ENCODE data around the gene P3H4. TPM values are rescaled to one million over a fixed set of nuclear protein-coding genes. Genes with fewer than 3 reads are reported as not detected.

Gene P3H4
- polyA plus RNA-seq, 1 donor (not counting 4 experiments of a cell fraction or from before 2014, with no cell fraction given) = 4.2 TPM

DNA sequence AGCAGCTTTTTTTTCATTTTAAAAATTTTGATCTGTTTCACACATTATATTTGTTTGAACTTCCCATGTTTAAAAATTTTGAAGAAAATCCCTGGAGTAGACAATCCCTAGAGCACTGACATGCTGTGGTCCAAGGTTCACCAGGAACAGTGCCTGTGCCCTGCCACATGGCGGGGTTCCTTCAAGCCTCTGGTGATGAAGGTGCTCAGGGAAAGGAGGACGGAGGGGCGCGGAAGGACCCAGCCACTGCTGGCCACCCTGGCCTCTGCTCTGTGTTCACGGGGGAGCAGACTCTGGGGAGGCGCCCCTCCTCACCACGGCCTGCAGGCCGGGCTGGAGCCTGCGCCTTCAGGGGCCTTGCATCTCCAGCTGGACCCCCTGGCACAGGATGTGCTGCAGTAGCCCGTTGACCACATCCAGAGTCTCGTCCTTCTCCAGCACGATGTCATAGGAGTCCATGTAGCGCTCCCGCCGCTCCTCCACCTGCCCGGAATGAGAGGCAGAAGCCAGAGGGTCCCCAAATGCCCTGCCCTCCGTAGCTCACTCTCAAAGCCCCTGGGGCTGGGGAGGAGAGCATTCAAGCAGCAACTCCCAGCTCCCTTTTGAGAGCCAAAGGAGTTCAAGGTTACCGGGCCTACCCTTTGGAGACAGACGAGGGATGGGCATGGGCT, 13.6 kb upstream of the P3H4 start:
- H3K79me2 ChIP-seq (ENCODE audit: control insufficient read depth, insufficient read depth, low read length) = no peaks in the 10 kb centered on the region
- no peak overlapping the region for H3K4me2 ChIP-seq (ENCODE audit: control insufficient read depth, extremely low read depth, insufficient read depth, low read depth, low read length)
- no peak overlapping the region for H3K4me3 ChIP-seq (ENCODE audit: control insufficient read depth in 2 of 3, extremely low read depth in 1 of 3, insufficient read depth in 2 of 3, low read depth in 1 of 3, low read length in 3 of 3)
- peaks cover 4 to 12% of the 10 kb centered on the region in 2 experiments for H3K36me3 ChIP-seq (ENCODE audit: control insufficient read depth in 2 of 2, extremely low read depth in 1 of 2, insufficient read depth in 2 of 2, low read length in 2 of 2)
- DNase-seq (ENCODE audit: low read depth, low spot score) = no peak
- H3K9me3 ChIP-seq (ENCODE audit: control insufficient read depth, low read depth, low read length) = no peaks in the 10 kb centered on the region
- no peak overlapping the region for H3K27ac ChIP-seq (ENCODE audit: control insufficient read depth, insufficient read depth, low read length)
- H4K20me1 ChIP-seq (ENCODE audit: control insufficient read depth, extremely low read depth, insufficient read depth, low read length) = no peaks in the 10 kb centered on the region
- peaks cover 2% of the 10 kb centered on the region for H3K9me1 ChIP-seq (ENCODE audit: control insufficient read depth, extremely low read depth, insufficient read depth, low read length)
- no peak for FAIRE-seq
- no peaks in the 10 kb centered on the region for H3K4me1 ChIP-seq (ENCODE audit: control insufficient read depth, extremely low read depth, insufficient read depth, low read length)
- no peak for TF ChIP-seq EZH2 (IDR thresholded peaks at IDR 0.05; ENCODE audit: low read length)
- TF ChIP-seq, protein P1, sequence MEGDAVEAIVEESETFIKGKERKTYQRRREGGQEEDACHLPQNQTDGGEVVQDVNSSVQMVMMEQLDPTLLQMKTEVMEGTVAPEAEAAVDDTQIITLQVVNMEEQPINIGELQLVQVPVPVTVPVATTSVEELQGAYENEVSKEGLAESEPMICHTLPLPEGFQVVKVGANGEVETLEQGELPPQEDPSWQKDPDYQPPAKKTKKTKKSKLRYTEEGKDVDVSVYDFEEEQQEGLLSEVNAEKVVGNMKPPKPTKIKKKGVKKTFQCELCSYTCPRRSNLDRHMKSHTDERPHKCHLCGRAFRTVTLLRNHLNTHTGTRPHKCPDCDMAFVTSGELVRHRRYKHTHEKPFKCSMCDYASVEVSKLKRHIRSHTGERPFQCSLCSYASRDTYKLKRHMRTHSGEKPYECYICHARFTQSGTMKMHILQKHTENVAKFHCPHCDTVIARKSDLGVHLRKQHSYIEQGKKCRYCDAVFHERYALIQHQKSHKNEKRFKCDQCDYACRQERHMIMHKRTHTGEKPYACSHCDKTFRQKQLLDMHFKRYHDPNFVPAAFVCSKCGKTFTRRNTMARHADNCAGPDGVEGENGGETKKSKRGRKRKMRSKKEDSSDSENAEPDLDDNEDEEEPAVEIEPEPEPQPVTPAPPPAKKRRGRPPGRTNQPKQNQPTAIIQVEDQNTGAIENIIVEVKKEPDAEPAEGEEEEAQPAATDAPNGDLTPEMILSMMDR (optimal IDR thresholded peaks at IDR 0.05 in 1 of 3, IDR thresholded peaks at IDR 0.05 in 1 of 3, conservative IDR thresholded peaks at IDR 0.05 in 1 of 3; ENCODE audit: extremely low read depth in 1 of 3, insufficient read depth in 2 of 3, low read length in 3 of 3) = no peak
- dilution Hi-C loops (cut with MboI; ENCODE audit: extremely low pct_ligation_motif_present, low sequenced_read_pairs) = no loop called here
- no peaks in the 10 kb centered on the region for H3K27me3 ChIP-seq (ENCODE audit: control insufficient read depth, extremely low read depth, insufficient read depth, low read length)
- no peak overlapping the region for H3K9ac ChIP-seq (ENCODE audit: control insufficient read depth, extremely low read depth, insufficient read depth, low read length)
- no peak overlapping the region for H2AFZ ChIP-seq (ENCODE audit: control insufficient read depth, low read length)

DNA sequence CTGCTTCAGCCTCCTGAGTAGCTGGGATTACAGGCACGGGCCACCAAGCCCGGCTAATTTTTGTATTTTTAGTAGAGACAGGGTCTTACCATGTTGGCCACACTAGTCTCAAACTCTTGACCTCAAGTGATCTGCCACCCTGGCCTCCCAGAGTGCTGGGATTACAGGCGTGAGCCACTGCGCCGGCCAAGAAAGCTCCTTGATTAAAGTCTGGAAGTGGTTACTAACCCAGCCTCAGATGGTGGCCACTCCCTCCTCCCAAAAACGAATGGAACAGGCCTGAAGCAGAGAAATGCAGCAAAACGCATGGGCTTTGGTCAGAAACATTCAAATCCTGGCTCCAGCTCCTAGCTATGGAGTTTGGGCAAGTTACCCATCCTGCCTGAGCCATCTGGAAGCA, 12.3 kb upstream of the P3H4 start:
- no peaks in the 10 kb centered on the region for H3K9me1 ChIP-seq (ENCODE audit: control insufficient read depth, extremely low read depth, insufficient read depth, low read length)
- H3K9ac ChIP-seq (ENCODE audit: control insufficient read depth, extremely low read depth, insufficient read depth, low read length) = no peak overlapping the region
- dilution Hi-C loops (cut with MboI; ENCODE audit: extremely low pct_ligation_motif_present, low sequenced_read_pairs) = no loop called here
- H3K79me2 ChIP-seq (ENCODE audit: control insufficient read depth, insufficient read depth, low read length) = no peaks in the 10 kb centered on the region
- FAIRE-seq (no peak), DNase-seq (ENCODE audit: low read depth, low spot score) (no peak)
- peaks cover 9% of the 10 kb centered on the region for H3K27me3 ChIP-seq (ENCODE audit: control insufficient read depth, extremely low read depth, insufficient read depth, low read length)
- H3K4me2 ChIP-seq (ENCODE audit: control insufficient read depth, extremely low read depth, insufficient read depth, low read depth, low read length) = no peak overlapping the region
- no peak overlapping the region for H3K27ac ChIP-seq (ENCODE audit: control insufficient read depth, insufficient read depth, low read length)
- H2AFZ ChIP-seq (ENCODE audit: control insufficient read depth, low read length) = no peak overlapping the region
- no peaks in the 10 kb centered on the region for H3K4me1 ChIP-seq (ENCODE audit: control insufficient read depth, extremely low read depth, insufficient read depth, low read length)
- H3K36me3 ChIP-seq (ENCODE audit: control insufficient read depth in 2 of 2, extremely low read depth in 1 of 2, insufficient read depth in 2 of 2, low read length in 2 of 2) = peaks cover 4 to 8% of the 10 kb centered on the region in 2 experiments
- no peaks in the 10 kb centered on the region for H3K9me3 ChIP-seq (ENCODE audit: control insufficient read depth, low read depth, low read length)
- H3K4me3 ChIP-seq (ENCODE audit: control insufficient read depth in 2 of 3, extremely low read depth in 1 of 3, insufficient read depth in 2 of 3, low read depth in 1 of 3, low read length in 3 of 3) = no peak overlapping the region
- no peaks in the 10 kb centered on the region for H4K20me1 ChIP-seq (ENCODE audit: control insufficient read depth, extremely low read depth, insufficient read depth, low read length)
- TF ChIP-seq EZH2 (IDR thresholded peaks at IDR 0.05; ENCODE audit: low read length) = no peak
- TF ChIP-seq, protein P1 (optimal IDR thresholded peaks at IDR 0.05 in 1 of 3, IDR thresholded peaks at IDR 0.05 in 1 of 3, conservative IDR thresholded peaks at IDR 0.05 in 1 of 3; ENCODE audit: extremely low read depth in 1 of 3, insufficient read depth in 2 of 3, low read length in 3 of 3) = no peak
